Measurements from ENCODE around the gene TRPV2. TPM values are rescaled to one million over a fixed set of nuclear protein-coding genes. Genes with fewer than 3 reads are reported as not detected.

Gene TRPV2
- total RNA-seq, 1 experiment from 2014 or later, result 34.9 TPM

- ChIA-PET POLR2A (no interaction called here), CTCF (interaction anchor here (0.6 kb wide), 1 partner anchor 54 kb away, joined by 5 read pairs; no protein-coding TSS in a partner anchor)
- DNase-seq (ENCODE audit: low read depth, low spot score) (no peak), ATAC-seq (no peak)
- in situ Hi-C loops (cut with HindIII; ENCODE audit: low pct_unique_long_range_greater_than_20kb, low sequenced_read_pairs), result no loop called here
- no peaks in the 10 kb centered on the region for H3K9me3 ChIP-seq (ENCODE audit: control insufficient read depth, insufficient read depth, low read depth, low read length)
- intact Hi-C loops (cut with micrococcal nuclease; ENCODE audit: unreplicated experiment), result no loop called here
- BruUV-seq (replicated peaks), result no TSS peak
- TF ChIP-seq TCF7L2 (IDR thresholded peaks at IDR 0.05; ENCODE audit: low read depth, low read length) (no peak), POLR2AphosphoS5 (IDR thresholded peaks at IDR 0.05; ENCODE audit: low read depth, low read length) (no peak), CTCF (IDR thresholded peaks at IDR 0.05) (no peak), SIN3A (IDR thresholded peaks at IDR 0.05; ENCODE audit: borderline replicate concordance, insufficient read depth, low read depth, low read length) (no peak)
- TF ChIP-seq, protein P1, sequence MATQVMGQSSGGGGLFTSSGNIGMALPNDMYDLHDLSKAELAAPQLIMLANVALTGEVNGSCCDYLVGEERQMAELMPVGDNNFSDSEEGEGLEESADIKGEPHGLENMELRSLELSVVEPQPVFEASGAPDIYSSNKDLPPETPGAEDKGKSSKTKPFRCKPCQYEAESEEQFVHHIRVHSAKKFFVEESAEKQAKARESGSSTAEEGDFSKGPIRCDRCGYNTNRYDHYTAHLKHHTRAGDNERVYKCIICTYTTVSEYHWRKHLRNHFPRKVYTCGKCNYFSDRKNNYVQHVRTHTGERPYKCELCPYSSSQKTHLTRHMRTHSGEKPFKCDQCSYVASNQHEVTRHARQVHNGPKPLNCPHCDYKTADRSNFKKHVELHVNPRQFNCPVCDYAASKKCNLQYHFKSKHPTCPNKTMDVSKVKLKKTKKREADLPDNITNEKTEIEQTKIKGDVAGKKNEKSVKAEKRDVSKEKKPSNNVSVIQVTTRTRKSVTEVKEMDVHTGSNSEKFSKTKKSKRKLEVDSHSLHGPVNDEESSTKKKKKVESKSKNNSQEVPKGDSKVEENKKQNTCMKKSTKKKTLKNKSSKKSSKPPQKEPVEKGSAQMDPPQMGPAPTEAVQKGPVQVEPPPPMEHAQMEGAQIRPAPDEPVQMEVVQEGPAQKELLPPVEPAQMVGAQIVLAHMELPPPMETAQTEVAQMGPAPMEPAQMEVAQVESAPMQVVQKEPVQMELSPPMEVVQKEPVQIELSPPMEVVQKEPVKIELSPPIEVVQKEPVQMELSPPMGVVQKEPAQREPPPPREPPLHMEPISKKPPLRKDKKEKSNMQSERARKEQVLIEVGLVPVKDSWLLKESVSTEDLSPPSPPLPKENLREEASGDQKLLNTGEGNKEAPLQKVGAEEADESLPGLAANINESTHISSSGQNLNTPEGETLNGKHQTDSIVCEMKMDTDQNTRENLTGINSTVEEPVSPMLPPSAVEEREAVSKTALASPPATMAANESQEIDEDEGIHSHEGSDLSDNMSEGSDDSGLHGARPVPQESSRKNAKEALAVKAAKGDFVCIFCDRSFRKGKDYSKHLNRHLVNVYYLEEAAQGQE (IDR thresholded peaks at IDR 0.05; ENCODE audit: insufficient read depth in 1 of 2, low read depth in 2 of 2, low read length in 1 of 2), result no peak
- no peaks in the 10 kb centered on the region for H3K27me3 ChIP-seq (ENCODE audit: control insufficient read depth, insufficient read depth, low read length)
- no peaks in the 10 kb centered on the region for H3K36me3 ChIP-seq (ENCODE audit: control insufficient read depth, insufficient read depth, low read length)
- no peak overlapping the region for H3K27ac ChIP-seq (ENCODE audit: low read length)
- no peak overlapping the region for H3K4me3 ChIP-seq (ENCODE audit: low read depth in 2 of 2, low read length in 2 of 2)
- no peaks in the 10 kb centered on the region; the same call in 1 of the 2 replicates for H3K4me1 ChIP-seq (ENCODE audit: control insufficient read depth, insufficient read depth, low read length)
Observed at GRCh38 chr17:16473044-16474011, 58.0 kb downstream of the TRPV2 start.

GRCh38 chr17:16474012-16474725 lies 58.8 kb downstream of the TRPV2 start:
- BruUV-seq (replicated peaks), result no TSS peak
- CTCF ChIA-PET, result no interaction called here
- H3K27ac ChIP-seq (ENCODE audit: low read length), result no peak overlapping the region
- in situ Hi-C loops (cut with HindIII; ENCODE audit: low pct_unique_long_range_greater_than_20kb, low sequenced_read_pairs) (no loop called here), intact Hi-C loops (cut with micrococcal nuclease; ENCODE audit: unreplicated experiment) (no loop called here)
- no peaks in the 10 kb centered on the region for H3K36me3 ChIP-seq (ENCODE audit: control insufficient read depth, insufficient read depth, low read length)
- H3K4me1 ChIP-seq (ENCODE audit: control insufficient read depth, insufficient read depth, low read length), result no peaks in the 10 kb centered on the region; the same call in 1 of the 2 replicates
- H3K27me3 ChIP-seq (ENCODE audit: control insufficient read depth, insufficient read depth, low read length), result no peaks in the 10 kb centered on the region
- no peak overlapping the region for H3K4me3 ChIP-seq (ENCODE audit: low read depth in 2 of 2, low read length in 2 of 2)
- DNase-seq (ENCODE audit: low read depth, low spot score) (no peak), ATAC-seq (no peak)
- TF ChIP-seq CTCF (IDR thresholded peaks at IDR 0.05) (no peak), SIN3A (IDR thresholded peaks at IDR 0.05; ENCODE audit: borderline replicate concordance, insufficient read depth, low read depth, low read length) (no peak), POLR2AphosphoS5 (IDR thresholded peaks at IDR 0.05; ENCODE audit: low read depth, low read length) (no peak), TCF7L2 (IDR thresholded peaks at IDR 0.05; ENCODE audit: low read depth, low read length) (no peak)
- TF ChIP-seq, protein P1 (IDR thresholded peaks at IDR 0.05; ENCODE audit: insufficient read depth in 1 of 2, low read depth in 2 of 2, low read length in 1 of 2), result no peak
- H3K9me3 ChIP-seq (ENCODE audit: control insufficient read depth, insufficient read depth, low read depth, low read length), result no peaks in the 10 kb centered on the region
- POLR2A ChIA-PET, result no interaction called here
